NCI-H1436 (cell line): ENCODE data around the gene MRI1.
"Not testable (repeated sequence)": the region's sequence is repeated elsewhere in the genome, so short reads cannot be mapped to it uniquely, and the experiment has no call there.

Experiments
- DNase-seq: peaks from one replicate; lab custom pipeline; 2025; lab: John Stamatoyannopoulos, UW

The MRI1 gene

DNA sequence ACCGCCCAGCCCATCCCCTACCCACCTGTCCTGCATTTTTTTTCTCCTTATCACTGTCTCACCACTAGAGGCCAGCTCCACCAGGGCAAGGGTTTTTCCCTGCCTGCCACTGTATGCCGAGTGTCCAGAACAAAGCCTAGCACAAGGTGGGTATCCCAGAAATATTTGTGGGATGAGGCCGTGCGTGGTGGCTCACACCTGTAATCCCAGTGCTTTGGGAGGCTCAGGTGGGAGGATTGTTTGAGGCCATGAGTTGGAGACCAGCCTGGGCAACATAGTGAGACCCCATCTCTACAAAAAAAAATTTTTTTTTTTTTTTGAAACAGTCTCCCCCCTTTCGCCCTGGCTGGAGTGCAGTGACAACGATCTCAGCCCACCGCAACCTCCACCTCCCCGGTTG, 2.9 kb upstream of the MRI1 start:
- no peak for DNase-seq

DNA sequence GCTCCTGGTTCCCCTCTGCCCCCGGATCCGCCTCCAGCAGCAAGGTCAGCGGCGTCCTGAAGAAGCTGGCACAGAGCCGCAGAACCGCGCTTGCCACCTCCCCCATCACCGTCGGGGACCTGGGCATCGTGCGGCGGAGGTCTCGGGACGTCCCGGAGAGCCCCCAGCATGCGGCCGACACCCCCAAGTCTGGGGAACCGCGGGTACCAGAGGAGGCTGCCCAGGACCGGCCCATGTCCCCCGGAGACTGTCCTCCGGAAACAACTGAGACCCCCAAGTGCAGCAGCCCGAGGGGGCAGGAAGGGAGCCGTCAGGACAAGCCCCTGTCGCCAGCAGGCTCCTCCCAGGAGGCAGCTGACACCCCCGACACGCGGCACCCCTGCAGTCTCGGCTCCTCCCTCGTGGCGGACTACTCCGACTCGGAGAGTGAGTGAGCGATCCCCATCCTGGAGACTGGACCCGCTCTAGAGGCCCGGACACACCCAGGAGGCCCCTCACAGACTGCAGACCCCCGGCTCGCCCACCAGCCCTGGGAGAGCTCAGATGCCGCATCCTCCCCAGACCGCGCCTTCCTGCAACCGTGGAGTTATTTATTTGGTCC, 1.6 kb upstream of the MRI1 start:
- DNase-seq: no peak

- DNase-seq: no peak
Observed at GRCh38 chr19:13763265-13763664, 1.1 kb upstream of the MRI1 start.

DNA sequence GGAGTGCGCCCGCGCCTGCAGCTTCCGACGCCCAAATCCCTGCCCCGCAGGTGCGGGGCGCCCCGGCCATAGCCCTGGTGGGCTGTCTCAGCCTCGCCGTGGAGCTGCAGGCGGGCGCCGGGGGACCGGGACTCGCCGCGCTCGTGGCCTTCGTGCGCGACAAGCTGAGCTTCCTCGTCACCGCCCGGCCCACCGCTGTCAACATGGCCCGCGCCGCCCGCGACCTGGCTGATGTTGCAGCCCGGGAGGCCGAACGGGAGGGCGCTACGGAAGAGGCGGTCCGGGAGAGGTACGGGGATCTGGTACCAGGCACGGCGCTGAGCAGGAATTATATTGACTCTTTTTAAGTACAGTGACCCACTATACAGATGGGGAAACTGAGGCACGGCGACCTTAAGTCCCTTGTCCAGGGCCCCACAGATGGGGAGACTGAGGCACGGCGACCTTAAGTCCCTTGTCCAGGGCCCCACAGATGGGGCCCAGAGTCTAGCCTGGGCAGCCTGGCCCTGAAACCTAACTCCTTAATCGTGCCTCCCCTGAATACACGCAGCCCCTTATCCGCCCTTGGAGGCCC, 586 bp downstream of the MRI1 start:
- no peak for DNase-seq

- DNase-seq: no peak
Observed at GRCh38 chr19:13765395-13766094, 1.2 kb downstream of the MRI1 start.

GRCh38 chr19:13766095-13766481, 1.8 kb downstream of the MRI1 start:
- DNase-seq: no peak

DNA sequence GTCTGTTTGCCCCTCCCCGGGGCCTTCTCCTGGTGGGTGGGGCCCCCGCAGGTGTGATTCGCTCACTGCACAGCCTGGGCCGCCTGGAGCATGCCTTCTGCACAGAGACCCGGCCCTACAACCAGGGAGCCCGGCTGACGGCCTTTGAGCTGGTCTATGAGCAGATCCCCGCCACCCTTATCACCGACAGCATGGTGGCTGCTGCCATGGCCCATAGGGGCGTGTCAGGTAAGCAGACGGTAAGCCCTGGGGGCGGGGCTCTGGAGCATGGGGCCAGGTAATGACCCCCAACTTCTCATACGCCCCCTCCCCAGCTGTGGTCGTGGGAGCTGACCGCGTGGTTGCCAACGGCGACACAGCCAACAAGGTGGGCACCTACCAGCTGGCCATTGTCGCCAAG, 4.2 kb downstream of the MRI1 start:
- DNase-seq: no peak

DNA sequence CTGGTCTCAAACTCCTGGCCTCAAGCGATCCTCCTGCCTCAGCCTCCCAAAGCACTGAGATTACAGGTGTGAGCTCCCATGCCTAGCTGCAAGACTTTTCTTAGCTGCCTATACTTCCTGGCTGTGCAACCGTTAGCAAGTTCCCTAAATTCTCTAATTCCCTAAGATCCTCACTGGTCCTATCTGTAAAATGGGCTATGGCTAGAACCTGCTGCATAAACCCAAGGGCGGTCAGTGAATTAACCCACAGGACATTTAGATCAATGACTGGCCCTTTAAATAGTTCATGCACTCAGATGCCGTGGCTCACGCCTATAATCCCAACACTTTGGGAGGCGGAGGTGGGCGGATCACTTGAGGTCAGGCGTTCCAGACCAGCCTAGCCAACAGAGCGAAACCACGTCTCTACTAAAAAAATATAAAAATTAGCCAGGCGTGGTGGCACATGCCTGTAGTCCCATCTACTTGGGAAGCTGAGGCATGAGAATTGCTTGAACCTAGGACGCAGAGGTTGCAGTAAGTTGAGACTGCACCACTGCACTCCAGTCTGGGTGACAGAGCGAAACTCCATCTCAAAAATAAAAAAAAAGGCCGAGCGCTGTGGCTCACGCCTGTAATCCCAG, 5.8 kb downstream of the MRI1 start:
- DNase-seq: no peak

DNA sequence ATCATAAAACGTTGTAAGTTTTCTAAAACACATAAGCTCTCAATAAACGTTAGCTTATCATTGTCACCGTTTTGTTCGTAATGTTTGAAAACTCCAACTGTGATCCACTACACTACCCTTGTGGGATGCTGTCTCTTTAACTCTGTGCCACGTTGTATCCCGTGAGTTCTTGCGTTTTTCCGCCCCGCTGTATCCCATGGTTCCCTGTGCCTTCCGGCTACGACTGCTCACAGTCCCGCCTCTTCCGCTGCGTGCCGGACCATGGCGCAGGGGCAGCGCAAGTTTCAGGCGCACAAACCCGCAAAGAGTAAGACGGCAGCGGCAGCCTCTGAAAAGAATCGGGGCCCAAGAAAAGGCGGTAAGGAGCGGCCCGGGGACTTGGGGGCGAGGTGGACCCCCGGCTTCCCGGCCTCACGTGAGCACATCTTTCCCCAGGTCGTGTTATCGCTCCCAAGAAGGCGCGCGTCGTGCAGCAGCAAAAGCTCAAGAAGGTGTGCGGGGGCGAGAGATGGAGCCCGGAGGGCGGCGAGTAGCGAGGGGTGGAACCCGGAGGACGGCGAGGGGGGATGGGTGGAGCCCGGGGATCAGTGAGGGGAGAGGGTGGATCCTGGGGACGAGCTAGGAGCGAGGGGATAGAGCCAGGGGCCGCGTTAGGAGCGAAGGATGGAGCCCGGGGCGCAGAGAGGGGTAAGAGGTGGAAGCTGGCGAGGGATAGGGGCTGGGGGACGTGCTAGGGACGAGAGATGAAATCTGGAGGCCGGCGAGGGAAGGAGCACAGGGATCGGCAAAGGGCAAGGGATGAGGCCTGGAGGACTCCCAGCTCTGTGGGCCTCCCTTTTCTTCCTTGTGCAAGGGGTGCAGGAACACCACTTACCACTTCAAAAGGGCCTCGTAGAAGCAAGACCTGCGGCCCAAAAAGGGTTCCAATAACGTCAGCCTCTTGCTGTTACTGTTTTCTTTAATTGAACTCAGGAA, 10.2 kb downstream of the MRI1 start, which contains the start of gene C19orf53:
TSS of gene C19orf53 (plus strand) at position 240 of the 975 bp plus-strand sequence. CDS start at position 262, 22 bp downstream.
- DNase-seq: peak; percentile 77

- DNase-seq: no peak
Observed at GRCh38 chr19:13778398-13778797, 14.1 kb downstream of the MRI1 start.

GRCh38 chr19:13778847-13779246, 14.5 kb downstream of the MRI1 start:
- DNase-seq: no peak

DNA sequence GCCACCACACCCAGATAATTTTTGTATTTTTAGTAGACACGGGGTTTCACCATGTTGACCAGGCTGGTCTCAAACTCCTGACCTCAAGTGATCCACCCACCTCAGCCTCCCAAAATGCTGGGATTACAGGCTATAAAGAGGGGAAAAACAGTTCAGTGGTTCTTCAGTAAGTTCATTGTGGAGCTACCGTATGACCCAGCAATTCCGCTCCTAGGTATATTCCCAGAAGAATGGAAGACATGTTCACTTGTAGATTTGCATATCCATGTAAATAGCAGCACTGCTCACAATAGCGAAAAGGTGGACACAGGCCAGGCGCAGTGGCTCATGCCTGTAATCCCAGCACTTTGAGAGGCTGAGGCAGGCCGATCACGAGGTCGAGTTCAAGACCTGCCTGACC, 15.5 kb downstream of the MRI1 start:
- DNase-seq: not testable (repeated sequence)

- DNase-seq: no peak
Observed at GRCh38 chr19:13781547-13781946, 17.2 kb downstream of the MRI1 start.

DNA sequence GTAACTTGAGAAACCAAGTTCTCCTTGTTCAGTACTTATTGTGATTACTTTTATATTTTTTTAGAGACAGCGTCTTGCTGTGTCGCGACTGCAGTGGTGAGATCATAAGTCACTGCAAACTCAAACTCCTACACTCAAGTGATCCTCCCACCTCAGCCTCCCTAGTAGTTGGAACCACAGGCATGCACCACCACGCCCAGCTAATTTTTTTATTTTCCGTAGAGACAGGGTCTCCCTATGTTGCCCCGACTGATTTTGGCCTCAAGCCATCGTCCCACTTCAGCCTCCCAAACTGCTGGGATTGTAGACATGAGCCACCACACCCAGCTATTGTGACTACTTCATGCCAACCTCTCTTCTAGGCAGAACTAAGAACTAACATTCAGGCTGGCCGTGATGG, 18.2 kb downstream of the MRI1 start:
- DNase-seq: no peak

DNA sequence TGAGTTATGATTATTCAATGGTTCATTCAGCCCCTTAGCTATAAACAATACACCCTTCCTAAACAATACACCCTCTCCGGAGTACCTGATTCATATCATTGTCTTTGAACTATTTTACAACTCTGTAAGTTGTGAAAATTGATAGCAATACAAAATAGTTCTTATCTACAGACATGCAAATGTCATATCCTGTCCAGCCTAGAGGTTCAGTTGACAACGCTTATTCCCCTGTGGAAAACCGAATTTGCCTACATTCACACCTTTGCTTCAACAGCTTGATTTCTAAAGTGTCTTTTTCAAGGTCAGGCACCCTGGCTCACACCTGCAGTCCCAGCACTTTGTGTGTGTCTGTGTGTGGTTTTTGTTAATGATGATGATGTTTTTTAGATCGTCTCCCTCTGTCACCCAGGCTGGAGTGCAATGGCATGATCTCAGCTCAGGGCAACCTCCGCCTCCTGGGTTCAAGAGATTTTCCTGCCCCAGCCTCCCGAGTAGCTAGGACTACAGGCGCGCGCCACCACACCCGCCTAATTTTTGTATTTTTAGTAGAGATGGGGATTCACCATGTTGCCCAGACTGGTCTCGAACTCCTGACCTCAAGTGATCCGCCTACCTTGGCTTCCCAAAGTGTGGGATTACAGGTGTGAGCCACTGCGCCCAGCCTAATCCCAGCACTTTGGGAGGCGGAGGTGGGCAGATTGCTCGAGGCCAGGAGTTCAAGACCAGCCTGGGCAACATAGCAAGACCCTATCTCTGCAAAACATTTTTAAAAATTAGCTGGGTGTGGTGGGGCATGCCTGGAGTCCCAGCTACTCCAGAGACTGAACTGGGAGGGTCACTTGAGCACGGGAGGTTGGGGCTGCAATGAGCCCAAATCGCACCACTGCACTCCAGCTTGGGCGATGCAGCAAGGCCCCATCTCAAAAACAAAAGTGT, 19.5 kb downstream of the MRI1 start:
- DNase-seq: no peak

GRCh38 chr19:13784731-13785452, 20.6 kb downstream of the MRI1 start:
- peak; percentile 52 for DNase-seq

- no peak for DNase-seq
Observed at GRCh38 chr19:13788991-13789390, 24.7 kb downstream of the MRI1 start.

DNA sequence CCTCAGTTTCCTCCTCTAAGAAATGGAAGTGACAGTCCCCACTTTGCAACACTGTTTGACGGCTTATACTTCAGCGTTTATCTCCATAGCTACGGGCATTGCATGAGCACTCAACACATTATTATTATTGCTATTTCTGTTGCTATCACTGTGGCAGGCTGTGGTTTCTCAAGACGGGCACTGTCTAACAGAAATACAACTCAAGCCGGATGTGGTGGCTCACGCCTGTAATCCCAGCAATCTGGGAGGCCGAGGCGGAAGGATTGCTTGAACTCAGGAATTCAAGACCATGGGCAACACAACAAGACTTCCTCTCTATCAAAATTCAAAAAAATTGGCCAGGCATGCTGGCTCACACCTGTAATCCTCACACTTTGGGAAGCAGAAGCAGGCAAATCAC, 26.0 kb downstream of the MRI1 start:
- no peak for DNase-seq

DNA sequence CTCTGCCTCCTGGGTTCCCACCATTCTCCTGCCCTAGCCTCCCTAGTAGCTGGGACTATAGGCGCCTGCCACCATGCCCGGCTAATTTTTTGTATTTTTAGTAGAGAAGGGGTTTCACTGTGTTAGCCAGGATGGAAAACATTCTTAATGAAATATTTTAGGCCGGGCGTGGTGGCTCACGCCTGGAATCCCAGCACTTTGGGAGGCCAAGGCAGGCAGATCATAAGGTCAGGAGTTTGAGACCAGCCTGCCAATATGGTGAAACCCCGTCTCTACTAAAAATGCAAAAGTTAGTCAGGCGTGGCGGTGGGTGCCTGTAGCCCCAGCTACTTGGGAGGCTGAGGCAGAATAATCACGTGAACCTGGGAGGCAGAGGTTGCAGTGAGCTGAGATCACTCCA, 29.0 kb downstream of the MRI1 start:
- not testable (repeated sequence) for DNase-seq

- no peak for DNase-seq
Observed at GRCh38 chr19:13794398-13794756, 30.1 kb downstream of the MRI1 start.
